ENCODE measurements around the gene CUTA.
"Not testable (repeated sequence)": the region's sequence is repeated elsewhere in the genome, so short reads cannot be mapped to it uniquely, and the experiment has no call there.

Gene CUTA

DNA sequence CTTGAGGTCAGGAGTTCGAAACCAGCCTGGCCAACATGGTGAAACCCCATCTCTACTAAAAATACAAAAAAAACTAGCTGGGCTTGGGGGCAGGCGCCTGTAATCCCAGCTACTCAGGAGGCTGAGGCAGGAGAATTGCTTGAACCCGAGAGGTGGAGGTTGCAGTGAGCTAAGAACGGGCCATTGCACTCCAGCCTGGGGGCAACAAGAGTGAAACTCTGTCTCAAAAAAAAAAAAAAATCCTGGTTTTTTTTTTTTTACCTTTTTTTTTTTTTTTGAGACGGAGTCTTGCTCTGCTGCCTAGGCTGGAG is 50.2 kb downstream of the CUTA start:
- not testable (repeated sequence) for DNase-seq (ENCODE audit: low read depth)

GRCh38 chr6:33367009-33367714 is 50.7 kb downstream of the CUTA start:
- no peak for DNase-seq (ENCODE audit: low read depth)

All from activated T-helper 1 cell treated with Interleukin-2 at 50 U/mL for 16 hours (primary cell).